Esophagus muscularis mucosa (tissue), 4 donors: ENCODE measurements around the gene NREP. TPM values are rescaled to one million over a fixed set of nuclear protein-coding genes. Genes with fewer than 3 reads are reported as not detected.

Source experiments
- DNase-seq: peaks from one replicate; pipeline ENCODE4 v3.0.0-alpha.2; 2017; ENCODE audit errors: extremely low spot score
- H3K27ac ChIP-seq, 4 donors: fragments of 200-600 bp; sonication (generic); replicated peaks in 1 of 4; 1 replicate in 3 of 4; 2 replicates in 1 of 4; pipeline ENCODE4 v1.5.1; 2016 to 2019; ENCODE audit warnings: mild to moderate bottlenecking in 1 of 4
- H3K27me3 ChIP-seq, 4 donors: fragments of 200-600 bp; sonication (generic); one replicate each; pipeline versions ENCODE4 v1.5.1 to v1.6.0; 2016 to 2019
- H3K36me3 ChIP-seq, 4 donors: fragments of 200-600 bp; sonication (generic); one replicate each; pipeline ENCODE4 v1.5.1; 2016 to 2019
- H3K4me1 ChIP-seq, 4 donors: fragments of 200-600 bp; sonication (generic); one replicate each; pipeline ENCODE4 v1.5.1; 2016 to 2019
- H3K4me3 ChIP-seq, 4 donors: fragments of 200-600 bp; sonication (generic); 1 replicate in 2 of 4; 2 replicates in 2 of 4; pipeline ENCODE4 v1.5.1; 2016 to 2019; ENCODE audit warnings: mild to moderate bottlenecking in 4 of 4, moderate library complexity in 1 of 4
- H3K9me3 ChIP-seq, 4 donors: fragments of 200-600 bp; sonication (generic); 1 replicate in 3 of 4; 2 replicates in 1 of 4; pipeline ENCODE4 v1.5.1; 2016 to 2019
- EP300 ChIP-seq: sonication (generic); formaldehyde crosslinking; IDR thresholded peaks from one replicate; pipeline ENCODE4 v1.6.1; 2017; ENCODE audit warnings: antibody characterized with exemption
- POLR2A ChIP-seq: fragments of 450-650 bp; IDR thresholded peaks from one replicate; pipeline ENCODE4 v1.6.1; 2017; ENCODE audit warnings: antibody characterized with exemption, moderate library complexity, mild to moderate bottlenecking, low read depth
- POLR2AphosphoS5 ChIP-seq, 2 donors: sonication (generic); formaldehyde crosslinking; IDR thresholded peaks; one replicate each; pipeline ENCODE4 v1.6.1; 2017; ENCODE audit warnings: antibody characterized with exemption in 2 of 2
- WGBS: methylation state at CpG from one replicate; pipeline ENCODE4 v1.1.5; 2018; 5-methylcytosine and 5-hydroxymethylcytosine counted together
- intact Hi-C: fragments of 100-400 bp; cut with DNase I; formaldehyde crosslinking; loops from one replicate; pipeline ENCODE4 v1.15.1; 2023
- total RNA-seq, 4 donors: library from RNA; depleted of rRNA; stranded (reverse); fragments of >200 nt; gene quantifications; one replicate each; pipeline versions ENCODE4 v1.1.0 to v1.2.1, GENCODE V29; 2016
- TF ChIP-seq, protein P1 (sequence below), 3 experiments: fragments of 200-600 bp in 2 of 3; fragments of 450-650 bp in 1 of 3; sonication (generic) in 2 of 3; IDR thresholded peaks; one replicate each; pipeline ENCODE4 v1.5.1; 2017 to 2019; ENCODE audit warnings: antibody characterized with exemption in 3 of 3, mild to moderate bottlenecking in 2 of 3, moderate library complexity in 1 of 3

Gene NREP, protein sequence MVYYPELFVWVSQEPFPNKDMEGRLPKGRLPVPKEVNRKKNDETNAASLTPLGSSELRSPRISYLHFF
- total RNA-seq, result 10 to 100 TPM in 2 of 4 donors, 1 to 10 TPM in 2; 6.0 to 19.8 (median 10.5) TPM

DNA sequence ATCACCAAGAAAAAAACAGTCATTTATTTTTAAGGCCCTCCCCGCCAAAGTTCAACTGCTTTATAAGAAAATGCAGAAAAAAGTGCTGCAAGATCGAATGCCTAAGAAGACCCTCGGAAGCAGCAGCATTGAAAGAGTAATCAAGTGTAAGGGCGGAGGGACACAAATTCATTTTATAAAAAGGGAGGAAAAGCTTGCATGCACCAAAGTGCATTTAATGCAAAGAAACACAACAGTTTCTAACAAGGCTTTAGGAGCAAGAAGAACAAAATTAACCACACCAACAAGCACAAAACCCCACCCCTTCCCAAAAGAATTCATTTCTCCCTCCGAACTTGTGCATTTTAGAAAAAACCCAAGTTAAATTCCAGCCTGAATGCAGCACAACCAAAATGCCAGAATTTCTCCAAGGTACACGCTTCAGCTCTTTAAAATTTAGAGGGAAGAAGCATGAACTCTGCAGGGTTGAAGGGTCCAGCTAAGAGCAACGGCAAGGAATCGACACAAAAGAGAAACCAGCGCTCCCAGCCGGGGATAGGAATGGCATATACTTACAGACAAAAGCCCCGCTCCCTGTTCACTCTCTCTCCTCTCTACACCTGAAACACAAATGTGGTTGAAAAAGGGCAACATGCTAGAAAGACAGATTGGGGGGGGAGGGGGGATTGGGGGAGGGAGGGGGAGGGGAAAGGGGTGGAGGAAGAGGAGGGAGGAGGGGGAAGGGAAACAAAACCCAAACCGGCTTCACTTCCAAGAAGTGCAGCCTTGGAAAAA lies at the start of gene NREP:
TSS of gene NREP (minus strand) at position 614 of the 774 bp plus-strand sequence. CDS start 1,422 bp downstream, outside the sequence.
- Histone ChIP-seq H3K4me1 (peaks cover 23 to 43% (median 39%) of the 10 kb centered on the region in 4 donors), H3K4me3 (peak within 1 kb of the TSS; percentile 65 to 71 (median 68)), H3K27ac (peak within 1 kb of the TSS; percentile 88 to 94 (median 90)), H3K36me3 (no peaks in the 10 kb centered on the region), H3K9me3 (no peaks in the 10 kb centered on the region), H3K27me3 (no peaks in the 10 kb centered on the region)
- TF ChIP-seq EP300, result no peak
- TF ChIP-seq, protein P1, sequence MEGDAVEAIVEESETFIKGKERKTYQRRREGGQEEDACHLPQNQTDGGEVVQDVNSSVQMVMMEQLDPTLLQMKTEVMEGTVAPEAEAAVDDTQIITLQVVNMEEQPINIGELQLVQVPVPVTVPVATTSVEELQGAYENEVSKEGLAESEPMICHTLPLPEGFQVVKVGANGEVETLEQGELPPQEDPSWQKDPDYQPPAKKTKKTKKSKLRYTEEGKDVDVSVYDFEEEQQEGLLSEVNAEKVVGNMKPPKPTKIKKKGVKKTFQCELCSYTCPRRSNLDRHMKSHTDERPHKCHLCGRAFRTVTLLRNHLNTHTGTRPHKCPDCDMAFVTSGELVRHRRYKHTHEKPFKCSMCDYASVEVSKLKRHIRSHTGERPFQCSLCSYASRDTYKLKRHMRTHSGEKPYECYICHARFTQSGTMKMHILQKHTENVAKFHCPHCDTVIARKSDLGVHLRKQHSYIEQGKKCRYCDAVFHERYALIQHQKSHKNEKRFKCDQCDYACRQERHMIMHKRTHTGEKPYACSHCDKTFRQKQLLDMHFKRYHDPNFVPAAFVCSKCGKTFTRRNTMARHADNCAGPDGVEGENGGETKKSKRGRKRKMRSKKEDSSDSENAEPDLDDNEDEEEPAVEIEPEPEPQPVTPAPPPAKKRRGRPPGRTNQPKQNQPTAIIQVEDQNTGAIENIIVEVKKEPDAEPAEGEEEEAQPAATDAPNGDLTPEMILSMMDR (IDR thresholded peaks at IDR 0.05), result no peak
- TF ChIP-seq POLR2AphosphoS5 (IDR thresholded peaks at IDR 0.05), result no peak
- no peak for TF ChIP-seq POLR2A
- 3% methylated on average over 12 of the region's 12 CpGs for WGBS
- intact Hi-C loops, result loop anchor here (5.0 kb wide), 2 partner anchors 204 to 386 kb away; no protein-coding TSS in a partner anchor
- no peak for DNase-seq

DNA sequence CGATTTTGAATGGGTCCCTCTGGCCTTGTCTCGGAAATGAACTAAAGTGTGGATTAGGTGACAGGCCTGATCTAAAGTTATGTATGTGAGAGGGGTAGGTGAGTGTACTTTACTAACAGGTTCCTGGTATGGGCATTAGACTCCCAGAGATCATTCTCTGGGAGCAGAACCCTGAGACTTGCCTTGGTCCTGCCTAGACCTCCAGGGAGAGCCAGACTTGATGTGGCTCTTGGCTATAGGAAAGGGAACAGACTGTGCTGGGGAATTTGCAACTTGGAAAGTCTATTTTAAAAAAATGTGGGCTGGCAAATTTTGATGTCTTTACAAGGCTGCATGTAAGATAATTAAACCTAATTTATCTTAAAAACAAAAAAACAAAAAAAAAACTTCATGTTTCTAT lies 49.8 kb upstream of the NREP start:
- no peak for TF ChIP-seq EP300
- no peak for TF ChIP-seq POLR2A
- TF ChIP-seq POLR2AphosphoS5 (IDR thresholded peaks at IDR 0.05), result no peak
- TF ChIP-seq, protein P1 (IDR thresholded peaks at IDR 0.05), result no peak
- no peak overlapping the region for H3K4me3 ChIP-seq
- DNase-seq, result no peak
- WGBS, result 86% methylated on average over 2 of the region's 2 CpGs
- H3K27ac ChIP-seq, result no peak overlapping the region
- no peaks in the 10 kb centered on the region for H3K36me3 ChIP-seq
- H3K9me3 ChIP-seq, result no peaks in the 10 kb centered on the region
- intact Hi-C loops, result no loop called here
- no peaks in the 10 kb centered on the region for H3K4me1 ChIP-seq
- H3K27me3 ChIP-seq, result no peaks in the 10 kb centered on the region

DNA sequence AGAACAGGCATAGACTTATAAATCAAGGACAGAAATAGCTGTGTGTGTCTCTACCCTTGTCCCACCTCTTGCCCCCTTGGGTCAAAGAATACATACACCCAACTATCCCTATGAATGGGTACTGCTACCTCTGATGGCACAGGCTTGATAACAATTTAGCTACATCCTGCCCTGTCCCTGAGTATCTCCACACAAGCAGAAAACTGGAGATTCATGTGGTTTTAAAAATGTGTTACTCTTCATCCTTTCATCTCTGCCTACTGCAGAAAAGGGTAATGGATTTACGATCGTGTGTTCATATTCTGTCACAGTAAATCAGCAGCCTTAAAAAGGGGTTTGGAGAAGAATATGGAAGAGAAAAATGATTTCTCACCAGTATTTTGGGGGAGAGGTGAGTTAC lies 49.2 kb upstream of the NREP start:
- intact Hi-C loops, result no loop called here
- H3K27ac ChIP-seq, result no peak overlapping the region

DNA sequence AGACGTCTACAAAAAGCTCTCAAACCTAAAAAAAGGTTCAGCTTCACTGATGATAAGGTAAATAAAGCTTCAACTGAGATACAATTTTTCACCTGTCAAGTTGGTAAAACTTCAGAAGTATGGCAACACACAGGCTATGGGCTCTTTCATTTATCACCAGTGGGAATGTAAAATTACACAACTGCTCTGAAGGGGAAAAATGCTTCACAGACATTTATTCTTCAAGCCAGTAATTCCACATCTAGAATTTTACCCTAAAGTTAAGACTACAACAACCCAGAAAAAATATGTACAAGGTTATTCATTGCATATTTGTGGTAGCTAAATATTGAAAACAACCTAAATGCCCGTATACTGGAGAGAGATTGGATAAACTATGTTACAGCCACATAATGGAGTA lies 48.1 kb upstream of the NREP start:
- no peak for DNase-seq
- Histone ChIP-seq H3K27ac (no peak overlapping the region), H3K4me1 (no peaks in the 10 kb centered on the region), H3K9me3 (no peaks in the 10 kb centered on the region), H3K36me3 (no peaks in the 10 kb centered on the region), H3K4me3 (no peak overlapping the region), H3K27me3 (no peaks in the 10 kb centered on the region)
- no peak for TF ChIP-seq EP300
- TF ChIP-seq, protein P1 (IDR thresholded peaks at IDR 0.05), result no peak
- no peak for TF ChIP-seq POLR2A
- no peak for TF ChIP-seq POLR2AphosphoS5 (IDR thresholded peaks at IDR 0.05)
- 92% methylated on average over 2 of the region's 2 CpGs for WGBS
- intact Hi-C loops, result no loop called here

More for the DNA sequence above, 49.2 kb upstream of the NREP start:
- no peak overlapping the region for H3K4me3 ChIP-seq
- no peak for DNase-seq
- no peaks in the 10 kb centered on the region for H3K27me3 ChIP-seq
- no peaks in the 10 kb centered on the region for H3K9me3 ChIP-seq
- no peaks in the 10 kb centered on the region for H3K4me1 ChIP-seq
- H3K36me3 ChIP-seq, result no peaks in the 10 kb centered on the region
- TF ChIP-seq, protein P1 (IDR thresholded peaks at IDR 0.05), result no peak
- WGBS, result 85% methylated on average over 2 of the region's 2 CpGs
